H1 (cell line): ENCODE data around the gene TNFSF12. TPM values are rescaled to one million over a fixed set of nuclear protein-coding genes. Genes with fewer than 3 reads are reported as not detected.

Source experiments
- CTCF ChIA-PET: fragments of 300-600 bp; sonication (Branson Sonifier 250); formaldehyde crosslinking; loops from one replicate; lab custom pipeline; 2021; ENCODE audit not compliant: partially characterized antibody; lab: Charles Lee
- POLR2A ChIA-PET: fragments of 300-600 bp; sonication (Branson Sonifier 250); formaldehyde crosslinking; loops from one replicate; lab custom pipeline; 2021; ENCODE audit warnings: inconsistent platforms; ENCODE audit not compliant: partially characterized antibody; lab: Charles Lee
- DNase-seq, 2 experiments: peaks; one replicate each; pipeline versions ENCODE4 v3.0.0 to v3.0.0-alpha.2; 2010 to 2022; ENCODE audit warnings: low spot score in 2 of 2, low read depth in 1 of 2, mixed read lengths in 1 of 2
- FAIRE-seq: peaks from 2 replicates; lab custom pipeline; 2011; peaks lifted over from hg19 to GRCh38; lab: Jason Lieb, UNC
- H2AFZ ChIP-seq: 2 replicates; pipeline ENCODE4 v1.8.1; 2012; ENCODE audit warnings: low read length, inconsistent platforms
- H2AK5ac ChIP-seq: 2 replicates; pipeline ENCODE4 v1.6.1; 2013; ENCODE audit warnings: low read depth, low read length
- H2BK120ac ChIP-seq: replicated peaks from 2 replicates; pipeline ENCODE3; 2013; ENCODE audit warnings: low read depth, low read length, inconsistent platforms
- H2BK12ac ChIP-seq: 2 replicates; pipeline ENCODE4 v1.6.1; 2013; ENCODE audit warnings: low read depth, low read length
- H2BK15ac ChIP-seq: 2 replicates; pipeline ENCODE4 v1.6.1; 2013; ENCODE audit warnings: low read length
- H2BK20ac ChIP-seq: 2 replicates; pipeline ENCODE4 v1.6.1; 2013; ENCODE audit warnings: low read length
- H2BK5ac ChIP-seq: 2 replicates; pipeline ENCODE4 v1.6.1; 2013; ENCODE audit warnings: low read depth, low read length
- H3K14ac ChIP-seq: 2 replicates; pipeline ENCODE4 v1.6.1; 2013; ENCODE audit warnings: inconsistent platforms; ENCODE audit not compliant: insufficient read length
- H3K18ac ChIP-seq: 2 replicates; pipeline ENCODE4 v1.6.1; 2013; ENCODE audit warnings: low read length; ENCODE audit errors: extremely low read depth
- H3K23ac ChIP-seq: 2 replicates; pipeline ENCODE4 v1.6.1; 2013; ENCODE audit warnings: inconsistent platforms; ENCODE audit not compliant: insufficient read length
- H3K23me2 ChIP-seq: 2 replicates; pipeline ENCODE4 v1.6.1; 2013; ENCODE audit warnings: low read depth, low read length
- H3K27ac ChIP-seq: 2 replicates; pipeline ENCODE4 v1.6.1; 2011; ENCODE audit warnings: low read depth, low read length, inconsistent platforms
- H3K27me3 ChIP-seq, 4 experiments: replicated peaks in 1 of 4; 1 replicate in 1 of 4; 2 replicates in 3 of 4; pipeline versions ENCODE4 v1.6.1 to v1.8.1; 2011 to 2013; ENCODE audit warnings: low read length in 3 of 4, mild to moderate bottlenecking in 3 of 4, inconsistent platforms in 2 of 4, mixed read lengths in 2 of 4, moderate library complexity in 1 of 4; ENCODE audit not compliant: control insufficient read depth in 3 of 4, insufficient read depth in 3 of 4; ENCODE audit errors: extremely low read depth in 1 of 4
- H3K36me3 ChIP-seq, 4 experiments: 2 replicates each; pipeline versions ENCODE4 v1.6.1 to v1.8.1; 2011 to 2013; ENCODE audit warnings: mild to moderate bottlenecking in 4 of 4, low read length in 3 of 4, moderate library complexity in 2 of 4, control low read depth in 1 of 4, inconsistent platforms in 1 of 4; ENCODE audit not compliant: insufficient read depth in 4 of 4, control insufficient read depth in 2 of 4
- H3K4ac ChIP-seq: replicated peaks from 2 replicates; pipeline ENCODE3; 2013; ENCODE audit warnings: low read length, low read depth, mixed read lengths, inconsistent platforms; ENCODE audit not compliant: insufficient read length
- H3K4me1 ChIP-seq, 4 experiments: replicated peaks in 1 of 4; 1 replicate in 1 of 4; 2 replicates in 3 of 4; pipeline versions ENCODE4 v1.6.1 to v1.8.1; 2011 to 2013; ENCODE audit warnings: low read length in 3 of 4, inconsistent platforms in 2 of 4, mixed read lengths in 1 of 4; ENCODE audit not compliant: insufficient read depth in 4 of 4, control insufficient read depth in 3 of 4
- H3K4me2 ChIP-seq, 2 experiments: 2 replicates each; pipeline versions ENCODE4 v1.6.1 to v1.8.1; 2011 to 2013; ENCODE audit warnings: low read depth in 2 of 2, low read length in 2 of 2, control low read depth in 1 of 2, inconsistent platforms in 1 of 2, mild to moderate bottlenecking in 1 of 2; ENCODE audit not compliant: insufficient read depth in 1 of 2
- H3K4me3 ChIP-seq, 4 experiments: fragments of 200-600, 300-600 bp in 1 of 4; sonication (generic), shearing (Covaris generic), sonication (Bioruptor Twin) in 1 of 4; 2 replicates each; pipeline versions ENCODE4 v1.5.1 to v1.8.1; 2011 to 2016; ENCODE audit warnings: low read length in 4 of 4, low read depth in 3 of 4, control low read depth in 2 of 4, inconsistent platforms in 2 of 4, mild to moderate bottlenecking in 2 of 4, mixed read lengths in 1 of 4, moderate library complexity in 1 of 4; ENCODE audit not compliant: insufficient read depth in 2 of 4; ENCODE audit errors: extremely low read depth in 1 of 4
- H3K56ac ChIP-seq: replicated peaks from 2 replicates; pipeline ENCODE3; 2013; ENCODE audit warnings: low read depth, mild to moderate bottlenecking, mixed read lengths, low read length, inconsistent platforms; ENCODE audit not compliant: insufficient read length
- H3K79me1 ChIP-seq: 2 replicates; pipeline ENCODE4 v1.6.1; 2013; ENCODE audit warnings: low read depth, low read length, control low read depth
- H3K79me2 ChIP-seq, 2 experiments: 2 replicates each; pipeline versions ENCODE4 v1.6.1 to v1.8.1; 2012 to 2013; ENCODE audit warnings: low read length in 2 of 2, mild to moderate bottlenecking in 2 of 2, inconsistent platforms in 1 of 2; ENCODE audit not compliant: insufficient read depth in 2 of 2, control insufficient read depth in 1 of 2
- H3K9ac ChIP-seq, 4 experiments: replicated peaks in 1 of 4; 1 replicate in 1 of 4; 2 replicates in 3 of 4; pipeline versions ENCODE4 v1.6.1 to v1.8.1; 2011 to 2013; ENCODE audit warnings: low read depth in 3 of 4, low read length in 3 of 4, control low read depth in 2 of 4, mild to moderate bottlenecking in 2 of 4, moderate library complexity in 2 of 4, inconsistent platforms in 1 of 4; ENCODE audit errors: extremely low read depth in 1 of 4
- H3K9me3 ChIP-seq, 2 experiments: 2 replicates each; pipeline versions ENCODE4 v1.6.1 to v1.8.1; 2012 to 2013; ENCODE audit warnings: mild to moderate bottlenecking in 2 of 2, moderate library complexity in 2 of 2, control low read depth in 1 of 2, inconsistent platforms in 1 of 2, low read depth in 1 of 2, low read length in 1 of 2, mixed read lengths in 1 of 2; ENCODE audit not compliant: insufficient read depth in 2 of 2
- H4K20me1 ChIP-seq, 2 experiments: replicated peaks in 1 of 2; 2 replicates each; pipeline versions ENCODE3 to v1.8.1; 2011 to 2013; ENCODE audit warnings: inconsistent platforms in 2 of 2, low read length in 2 of 2, mild to moderate bottlenecking in 1 of 2; ENCODE audit not compliant: insufficient read depth in 2 of 2, control insufficient read depth in 1 of 2
- H4K5ac ChIP-seq: 2 replicates; pipeline ENCODE4 v1.6.1; 2013; ENCODE audit warnings: low read length, low read depth, mixed read lengths, inconsistent platforms; ENCODE audit not compliant: insufficient read length
- H4K8ac ChIP-seq: 2 replicates; pipeline ENCODE4 v1.8.0; 2013; ENCODE audit warnings: mild to moderate bottlenecking, moderate library complexity, low read length, inconsistent platforms; ENCODE audit not compliant: insufficient read depth; ENCODE audit errors: extremely low read depth
- H4K91ac ChIP-seq: replicated peaks from 2 replicates; pipeline ENCODE3; 2013; ENCODE audit warnings: low read length, mixed read lengths, inconsistent platforms; ENCODE audit not compliant: insufficient read length
- ASH2L ChIP-seq: fragments of 200-600, 300-600 bp; sonication (generic); IDR thresholded peaks from one replicate; pipeline ENCODE4 v1.7.1; 2017; ENCODE audit warnings: low read length
- BCL11A ChIP-seq, 2 experiments: IDR thresholded peaks; one replicate each; pipeline ENCODE4 v1.6.1; 2011; ENCODE audit warnings: low read depth in 2 of 2, low read length in 2 of 2, mild to moderate bottlenecking in 2 of 2
- CTBP2 ChIP-seq: IDR thresholded peaks from 2 replicates; pipeline ENCODE4 v1.7.0; 2011; ENCODE audit warnings: borderline replicate concordance, mild to moderate bottlenecking, moderate library complexity, mixed read lengths, low read length; ENCODE audit not compliant: insufficient read depth, insufficient read length
- EZH2 ChIP-seq: fragments of 200-600 bp; sonication (generic); IDR thresholded peaks from 2 replicates; pipeline ENCODE4 v1.7.1; 2012; ENCODE audit warnings: low read depth, mild to moderate bottlenecking, moderate library complexity, low read length, inconsistent platforms; ENCODE audit not compliant: severe bottlenecking
- FOSL1 ChIP-seq: IDR thresholded peaks from 2 replicates; pipeline ENCODE4 v1.6.1; 2011; ENCODE audit warnings: mild to moderate bottlenecking, low read depth, low read length, moderate library complexity; ENCODE audit not compliant: insufficient read depth
- KDM1A ChIP-seq: fragments of 200-600, 300-600 bp; sonication (generic); IDR thresholded peaks from 2 replicates; pipeline ENCODE4 v1.7.1; 2016; ENCODE audit warnings: mild to moderate bottlenecking, low read length, borderline replicate concordance
- MAFK ChIP-seq: IDR thresholded peaks from 2 replicates; pipeline ENCODE4 v1.6.1; 2012; ENCODE audit warnings: low read depth, mild to moderate bottlenecking, improper control_type of control experiment, low read length
- POLR2A ChIP-seq, 2 experiments: IDR thresholded peaks; 1 replicate in 1 of 2; 2 replicates in 1 of 2; pipeline ENCODE4 v1.6.1; 2011; ENCODE audit warnings: low read depth in 2 of 2, low read length in 2 of 2, mild to moderate bottlenecking in 2 of 2; ENCODE audit errors: control extremely low read depth in 1 of 2
- SIRT6 ChIP-seq: IDR thresholded peaks from one replicate; pipeline ENCODE4 v1.7.1; 2012; ENCODE audit warnings: low read length, inconsistent platforms
- SIX5 ChIP-seq: IDR thresholded peaks from 2 replicates; pipeline ENCODE4 v1.6.1; 2011; ENCODE audit warnings: mild to moderate bottlenecking, low read depth, low read length
- TAF7 ChIP-seq: optimal IDR thresholded peaks from 2 replicates; pipeline ENCODE3; 2011; ENCODE audit warnings: low read depth, mild to moderate bottlenecking, inconsistent platforms, low read length, moderate library complexity, borderline replicate concordance
- WGBS, 2 experiments: shearing (Covaris generic) in 1 of 2; methylation state at CpG; one replicate each; pipeline versions ENCODE4 v1.1.6 to v1.1.7; 2013 to 2015; ENCODE audit warnings: low lambda C conversion rate in 2 of 2, mixed read lengths in 2 of 2, inconsistent platforms in 1 of 2, low coverage in 1 of 2, missing lambda C conversion rate in 1 of 2; ENCODE audit not compliant: insufficient replicate concordance in 2 of 2, insufficient coverage in 1 of 2, insufficient read length in 1 of 2; ENCODE audit errors: extremely low coverage in 1 of 2, missing lambda C conversion rate in 1 of 2; 5-methylcytosine and 5-hydroxymethylcytosine counted together
- polyA plus RNA-seq, 7 experiments: library from polyadenylated mRNA; depleted of rRNA in 3 of 7; stranded (reverse) in 5 of 7; unstranded in 2 of 7; fragments of >200 nt in 5 of 7; fragments of 200-250 nt in 2 of 7; gene quantifications; 1 replicate in 5 of 7; 2 replicates in 1 of 7; 4 replicates in 1 of 7; pipeline versions ENCODE4 v1.2.1 to v1.2.3, GENCODE V29; 2011 to 2013; ENCODE audit warnings: missing spikeins in 2 of 7, mixed read lengths in 2 of 7
- total RNA-seq: library from RNA; stranded (reverse); fragmentation: NEBNext Ultra II Directional; extraction: Animal tissue kit (Norgen Biotek cat#: 25700); gene quantifications from 2 replicates; pipeline ENCODE4 v1.2.1, GENCODE V29; 2021

The TNFSF12 gene
- total and polyA plus RNA-seq, 2 of the 8 experiments (the other 6 are each of a cell fraction or from before 2014, with no cell fraction given) = 7.2 to 9.6 TPM

DNA sequence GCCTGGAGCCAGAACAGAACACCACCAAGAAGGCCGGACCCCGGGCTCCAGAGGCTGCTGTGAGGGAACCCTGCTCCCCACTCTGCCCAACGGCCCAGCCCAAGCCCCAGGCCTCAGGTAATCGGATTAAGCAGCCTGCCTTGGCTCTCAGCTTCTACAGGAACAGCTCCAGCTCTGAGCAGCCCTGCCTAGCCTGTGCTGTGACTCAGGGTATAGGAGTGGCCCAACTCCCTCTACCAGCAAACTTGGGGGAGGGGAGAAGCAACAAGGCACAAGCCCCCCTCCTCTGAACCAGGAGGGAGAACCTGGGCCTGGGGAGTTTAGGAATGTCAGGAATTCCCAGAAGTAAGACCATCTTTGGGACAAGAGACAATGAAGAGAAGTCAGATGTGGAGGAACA is 41.9 kb downstream of the TNFSF12 start:
- Histone ChIP-seq H2AK5ac (no peak overlapping the region), H2BK5ac (peak overlapping the region; percentile 81; the same call in 1 of the 2 replicates), H3K79me2 (no peaks in the 10 kb centered on the region), H3K4me3 (peak overlapping the region in 2 of 4 experiments; percentile 18 to 29; a peak in 3 of 8 replicates), H3K79me1 (no peaks in the 10 kb centered on the region; the same call in none of the 2 replicates), H2AFZ (no peak overlapping the region), H3K23ac (no peak overlapping the region), H2BK20ac (no peak overlapping the region), H4K5ac (no peak overlapping the region), H4K91ac (no peak overlapping the region), H3K27me3 (no peaks in the 10 kb centered on the region), H3K14ac (no peak overlapping the region), H2BK12ac (peak overlapping the region; percentile 68; the same call in 1 of the 2 replicates), H3K23me2 (peaks cover 15% of the 10 kb centered on the region; the same call in 1 of the 2 replicates), H4K20me1 (peaks cover 0 to 2% of the 10 kb centered on the region in 2 experiments), H3K4ac (no peak overlapping the region), H3K4me1 (peaks cover 6 to 21% (median 18%) of the 10 kb centered on the region in 4 experiments), H3K36me3 (peaks cover 15 to 53% (median 37%) of the 10 kb centered on the region in 4 experiments), H3K18ac (peak overlapping the region; percentile 56; the same call in 1 of the 2 replicates), H3K56ac (no peak overlapping the region), H3K4me2 (peak overlapping the region; percentile 49 to 71), H3K9ac (no peak overlapping the region; a peak in 1 of 7 replicates), H3K9me3 (no peaks in the 10 kb centered on the region), H2BK120ac (no peak overlapping the region), H3K27ac (peak overlapping the region; percentile 87), H2BK15ac (no peak overlapping the region), H4K8ac (no peak overlapping the region)
- DNase-seq = peak in 1 of 2 experiments; percentile 63
- 72% methylated on average over 4 of the region's 4 CpGs; no CpG with 5 or more reads in 1 of the 2 experiments for WGBS, 2 experiments
- ChIA-PET CTCF (interaction anchor here (0.7 to 2.8 kb wide), 8 partner anchors 10 to 100 kb away, joined by 3 to 24 read pairs (median 15); partner anchors contain the start of genes FXR2 and SENP3), POLR2A (interaction anchor here (0.6 to 28.5 kb wide), 14 partner anchors 11 to 114 kb away, joined by 3 to 1144 read pairs (median 12); partner anchors contain the start of genes ATP1B2, CD68, EFNB3 and FXR2)
- FAIRE-seq = peak; percentile 78
- TF ChIP-seq ASH2L (no peak), POLR2A (IDR thresholded peaks at IDR 0.05; ENCODE audit: control extremely low read depth in 1 of 2, low read depth in 2 of 2, low read length in 2 of 2) (peak in 1 of 2 experiments; percentile 69; a peak in 1 of 3 replicates), EZH2 (no peak), SIX5 (no peak), FOSL1 (no peak), KDM1A (no peak), MAFK (no peak), TAF7 (no peak), SIRT6 (no peak), BCL11A (IDR thresholded peaks at IDR 0.05; ENCODE audit: low read depth in 2 of 2, low read length in 2 of 2) (no peak), CTBP2 (no peak)
